Panc1 (cell line): Measurements from ENCODE around the gene KCNIP4.

Experiments
- CTCF ChIP-seq: fragments of 450-650 bp; IDR thresholded peaks from 2 replicates; pipeline ENCODE4 v1.5.1; 2017; ENCODE audit warnings: mild to moderate bottlenecking
- POLR2AphosphoS5 ChIP-seq: IDR thresholded peaks from 2 replicates; pipeline ENCODE4 v1.6.1; 2012; ENCODE audit warnings: mild to moderate bottlenecking, low read depth, low read length, moderate library complexity
- REST ChIP-seq, 2 experiments: IDR thresholded peaks; 2 replicates each; pipeline ENCODE4 v1.6.1; 2011 to 2012; ENCODE audit warnings: low read depth in 2 of 2, control low read depth in 1 of 2, low read length in 1 of 2, mild to moderate bottlenecking in 1 of 2, moderate library complexity in 1 of 2; ENCODE audit not compliant: insufficient read depth in 1 of 2
- SIN3A ChIP-seq: IDR thresholded peaks from 2 replicates; pipeline ENCODE4 v1.6.1; 2012; ENCODE audit warnings: low read depth, mild to moderate bottlenecking, low read length, moderate library complexity, borderline replicate concordance; ENCODE audit not compliant: insufficient read depth
- TCF7L2 ChIP-seq: IDR thresholded peaks from 2 replicates; pipeline ENCODE4 v1.6.1; 2011; ENCODE audit warnings: mild to moderate bottlenecking, low read depth, low read length, inconsistent platforms

GRCh38 chr4:21811565-21811964, 137.0 kb downstream of the KCNIP4 start:
- TF ChIP-seq CTCF (no peak), POLR2AphosphoS5 (no peak), REST (IDR thresholded peaks at IDR 0.05; ENCODE audit: insufficient read depth in 1 of 2, low read depth in 2 of 2, low read length in 1 of 2) (no peak), SIN3A (no peak), TCF7L2 (no peak)
